H1 (cell line): ENCODE results near the gene HOXA13. TPM values are rescaled to one million over a fixed set of nuclear protein-coding genes. Genes with fewer than 3 reads are reported as not detected.

Experiments
- RAD21 ChIP-seq, 2 experiments: IDR thresholded peaks in 1 of 2; conservative IDR thresholded peaks in 1 of 2; 2 replicates each; pipeline ENCODE4 v1.6.1; 2011; ENCODE audit warnings: low read depth in 2 of 2, low read length in 2 of 2, improper control_type of control experiment in 1 of 2, inconsistent platforms in 1 of 2, mild to moderate bottlenecking in 1 of 2, moderate library complexity in 1 of 2
- RNF2 ChIP-seq: fragments of 200-900, 300-1000 bp; sonication (generic); IDR thresholded peaks from 2 replicates; pipeline ENCODE4 v1.7.1; 2016; ENCODE audit warnings: borderline replicate concordance, low read depth, mild to moderate bottlenecking, antibody characterized with exemption, low read length; ENCODE audit not compliant: poor library complexity, severe bottlenecking; ENCODE audit errors: missing control alignments
- polyA plus RNA-seq, 7 experiments: library from polyadenylated mRNA; depleted of rRNA in 3 of 7; stranded (reverse) in 5 of 7; unstranded in 2 of 7; fragments of >200 nt in 5 of 7; fragments of 200-250 nt in 2 of 7; gene quantifications; 1 replicate in 5 of 7; 2 replicates in 1 of 7; 4 replicates in 1 of 7; pipeline versions ENCODE4 v1.2.1 to v1.2.3, GENCODE V29; 2011 to 2013; ENCODE audit warnings: missing spikeins in 2 of 7, mixed read lengths in 2 of 7
- total RNA-seq: library from RNA; stranded (reverse); fragmentation: NEBNext Ultra II Directional; extraction: Animal tissue kit (Norgen Biotek cat#: 25700); gene quantifications from 2 replicates; pipeline ENCODE4 v1.2.1, GENCODE V29; 2021

Gene HOXA13
- total and polyA plus RNA-seq, 2 of the 8 experiments (the other 6 are each of a cell fraction or from before 2014, with no cell fraction given) = not detected

- no peak for TF ChIP-seq RAD21 (IDR thresholded peaks at IDR 0.05 in 1 of 2, conservative IDR thresholded peaks at IDR 0.05 in 1 of 2; ENCODE audit: low read depth in 2 of 2, low read length in 2 of 2)
- TF ChIP-seq RNF2 = no peak
These were observed 8.6 kb downstream of the HOXA13 start (continued) for GRCh38 chr7:27191161-27191731.
